Stimulated activated CD4-positive, alpha-beta T cell treated with anti-CD3 and anti-CD28 coated beads, Interleukin-12 subunit alpha, Interleukin-12 subunit beta, amount 100 ng/mL, for 24 hours (primary cell): ENCODE results near the gene PRLH.

ENCODE experiments used
- DNase-seq, 2 experiments: peaks; one replicate each; pipeline ENCODE4 v3.0.0-alpha.2; 2020; ENCODE audit warnings: low read depth in 2 of 2

The PRLH gene

DNA sequence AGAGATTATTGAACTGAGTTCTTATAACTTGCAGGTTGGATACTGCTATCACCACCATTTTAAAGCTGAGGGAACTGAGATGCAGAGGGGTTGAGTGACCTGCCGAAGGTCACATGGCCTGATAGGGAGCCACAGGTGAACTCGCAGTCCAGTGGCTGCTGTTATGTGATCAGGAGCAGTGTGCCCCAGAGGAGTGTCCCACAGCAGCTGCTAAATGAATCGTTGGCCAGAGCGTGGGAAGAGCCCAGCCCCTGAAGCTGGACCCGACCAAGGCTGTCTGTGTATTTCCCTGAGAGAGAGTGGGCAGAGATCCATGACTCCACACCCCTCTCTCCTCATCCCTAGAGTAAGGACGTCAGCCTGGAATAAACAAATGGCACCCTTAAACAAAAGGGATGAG, 26.7 kb upstream of the PRLH start:
- DNase-seq: no peak

DNA sequence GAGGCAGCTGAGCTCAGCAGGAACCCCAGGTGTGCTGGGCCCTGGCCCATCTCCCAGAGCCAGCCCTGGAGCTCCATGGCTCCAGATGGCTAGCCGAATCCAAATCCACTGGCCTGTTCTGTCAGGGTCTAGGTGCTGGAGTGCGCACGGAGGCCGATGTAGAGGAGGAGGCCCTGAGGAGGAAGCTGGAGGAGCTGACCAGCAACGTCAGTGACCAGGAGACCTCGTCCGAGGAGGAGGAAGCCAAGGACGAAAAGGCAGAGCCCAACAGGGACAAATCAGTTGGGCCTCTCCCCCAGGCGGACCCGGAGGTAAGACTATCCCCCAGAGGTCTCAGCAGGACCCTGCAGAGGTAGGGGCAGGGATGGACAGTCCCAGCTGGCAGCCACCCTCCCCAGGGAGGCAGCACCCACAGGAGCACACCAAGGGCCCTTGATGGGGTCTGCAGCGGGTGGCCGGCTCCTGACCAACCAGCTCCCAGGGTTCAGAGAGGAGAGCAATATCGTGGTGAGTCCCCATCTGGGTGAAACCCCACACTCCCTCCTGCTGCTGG, 26.1 kb upstream of the PRLH start:
- no peak for DNase-seq

DNA sequence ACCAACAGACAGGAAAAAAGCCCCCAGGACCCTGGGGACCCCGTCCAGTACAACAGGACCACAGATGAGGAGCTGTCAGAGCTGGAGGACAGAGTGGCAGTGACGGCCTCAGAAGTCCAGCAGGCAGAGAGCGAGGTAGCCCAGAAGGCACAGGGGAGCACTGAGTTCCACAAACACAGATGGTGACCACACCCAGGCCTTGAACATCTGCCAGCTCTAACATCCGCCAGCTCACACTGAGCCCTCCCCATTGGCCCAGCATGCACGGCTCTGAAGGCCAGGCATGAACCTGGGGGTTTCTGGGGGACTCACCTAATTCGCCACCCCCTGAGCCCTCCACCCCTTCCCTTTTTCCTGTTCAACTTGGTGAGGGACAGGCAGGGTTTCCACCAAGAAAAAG, 25.6 kb upstream of the PRLH start:
- DNase-seq: no peak

DNA sequence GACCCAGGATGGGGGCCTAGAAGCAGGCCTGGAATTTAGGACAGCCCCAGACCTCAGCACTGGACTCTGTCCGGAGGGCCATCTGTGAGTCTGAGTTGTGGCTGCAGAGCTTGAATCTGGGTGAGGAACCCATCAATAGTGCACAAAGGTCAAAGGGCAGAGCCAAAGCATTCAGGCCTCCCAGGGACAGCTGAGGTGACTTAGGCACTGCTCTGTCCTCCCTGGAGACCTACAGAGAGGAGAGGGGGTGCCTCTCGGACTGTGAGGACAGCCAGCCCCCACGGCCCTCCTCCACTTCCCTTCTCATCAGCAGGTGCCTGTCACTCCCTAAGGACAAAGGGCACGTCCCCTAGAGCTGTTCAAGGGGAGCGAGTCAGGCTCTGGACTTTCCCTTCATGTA, 25.1 kb upstream of the PRLH start:
- DNase-seq: no peak

DNA sequence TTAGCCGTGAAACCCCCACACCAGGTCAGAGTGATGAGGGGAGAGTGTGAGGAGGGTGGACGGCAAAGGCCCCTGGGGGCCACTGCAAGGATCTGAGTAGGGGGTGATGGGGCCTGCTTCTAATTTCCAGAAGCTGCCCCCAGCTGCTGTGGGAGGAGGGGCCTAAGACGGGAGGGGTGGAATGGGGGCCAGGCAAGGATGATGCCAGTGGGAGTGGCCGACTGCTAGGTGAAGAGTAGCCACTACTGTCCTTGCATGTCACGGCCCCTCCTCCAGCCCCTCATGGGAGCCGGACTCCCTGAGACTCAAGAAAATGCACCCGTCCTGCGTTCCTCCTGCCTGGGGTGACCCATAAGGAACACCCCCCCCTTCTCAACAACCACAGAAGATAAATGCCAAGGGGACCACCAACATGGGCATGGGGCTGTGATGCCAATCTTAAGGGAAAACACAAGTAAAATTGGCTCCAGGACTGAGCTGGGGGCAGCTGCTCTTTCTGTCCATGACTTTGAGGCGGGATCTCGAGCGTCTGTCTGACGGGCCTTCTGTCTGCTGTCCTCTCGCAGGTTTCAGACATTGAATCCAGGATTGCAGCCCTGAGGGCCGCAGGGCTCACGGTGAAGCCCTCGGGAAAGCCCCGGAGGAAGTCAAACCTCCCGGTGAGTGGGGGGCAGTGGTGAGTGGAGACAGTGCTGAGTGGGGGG, 24.2 kb upstream of the PRLH start:
- no peak for DNase-seq

DNA sequence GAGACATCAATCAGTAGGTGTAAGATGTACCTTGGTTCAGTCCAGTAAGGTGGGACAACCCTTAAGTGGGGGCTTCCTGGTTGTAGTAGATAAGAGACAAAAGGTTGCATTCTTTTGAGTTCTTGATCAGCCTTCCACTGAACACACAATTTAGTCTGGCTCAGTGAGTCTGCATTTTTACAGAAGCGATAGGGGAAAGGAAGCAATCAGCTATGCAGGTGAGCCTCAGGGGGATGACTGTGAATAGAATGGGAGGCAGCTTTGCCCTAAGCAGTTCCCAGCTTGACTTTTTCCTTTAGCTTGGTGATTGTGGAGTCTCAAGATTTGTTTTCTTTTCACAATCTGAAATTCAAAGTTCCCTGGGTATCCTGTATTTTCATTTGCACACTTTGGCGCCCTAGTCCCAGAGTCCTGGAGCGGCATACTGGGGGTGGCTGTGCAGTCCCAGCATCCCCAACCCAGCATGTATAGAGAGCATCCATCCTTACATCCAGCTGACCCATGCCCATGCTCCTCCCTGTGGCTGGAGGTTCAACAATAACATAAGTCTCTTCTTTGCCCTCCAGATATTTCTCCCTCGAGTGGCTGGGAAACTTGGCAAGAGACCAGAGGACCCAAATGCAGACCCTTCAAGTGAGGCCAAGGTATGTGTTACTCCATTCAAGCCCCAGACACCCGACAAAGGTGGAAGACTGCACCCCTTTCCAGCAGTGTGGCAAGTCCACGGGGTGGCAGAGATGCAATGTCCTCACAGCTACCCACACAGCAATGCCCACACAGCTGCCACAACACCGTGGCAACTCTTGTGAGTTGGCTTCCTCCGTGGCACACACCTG, 20.1 kb upstream of the PRLH start:
- no peak for DNase-seq

DNA sequence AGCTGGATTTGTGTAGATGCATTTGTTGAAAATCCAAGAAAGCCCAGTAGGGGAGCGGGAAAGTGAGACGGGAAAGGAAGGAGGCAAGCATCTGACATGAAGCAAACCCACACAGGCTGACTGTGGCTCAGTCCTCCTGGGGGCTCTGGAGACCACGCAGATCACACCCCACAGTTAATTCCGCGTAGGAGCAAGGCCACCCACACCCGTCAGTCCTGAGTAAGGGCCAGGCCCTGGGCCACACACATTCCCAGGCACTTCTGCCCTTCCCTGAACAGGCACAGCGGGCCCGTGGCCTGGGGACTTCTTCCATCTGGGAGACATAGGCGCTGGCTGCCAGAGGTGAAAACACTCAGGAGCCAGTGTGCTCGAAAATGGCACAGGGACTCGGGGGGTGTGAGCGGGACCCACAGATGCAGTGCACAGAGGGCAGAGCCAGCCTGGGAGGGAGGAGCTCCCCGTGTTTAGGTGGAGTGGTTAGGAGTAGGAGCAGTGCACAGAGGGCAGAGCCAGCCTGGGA, 19.4 kb upstream of the PRLH start:
- no peak for DNase-seq

DNA sequence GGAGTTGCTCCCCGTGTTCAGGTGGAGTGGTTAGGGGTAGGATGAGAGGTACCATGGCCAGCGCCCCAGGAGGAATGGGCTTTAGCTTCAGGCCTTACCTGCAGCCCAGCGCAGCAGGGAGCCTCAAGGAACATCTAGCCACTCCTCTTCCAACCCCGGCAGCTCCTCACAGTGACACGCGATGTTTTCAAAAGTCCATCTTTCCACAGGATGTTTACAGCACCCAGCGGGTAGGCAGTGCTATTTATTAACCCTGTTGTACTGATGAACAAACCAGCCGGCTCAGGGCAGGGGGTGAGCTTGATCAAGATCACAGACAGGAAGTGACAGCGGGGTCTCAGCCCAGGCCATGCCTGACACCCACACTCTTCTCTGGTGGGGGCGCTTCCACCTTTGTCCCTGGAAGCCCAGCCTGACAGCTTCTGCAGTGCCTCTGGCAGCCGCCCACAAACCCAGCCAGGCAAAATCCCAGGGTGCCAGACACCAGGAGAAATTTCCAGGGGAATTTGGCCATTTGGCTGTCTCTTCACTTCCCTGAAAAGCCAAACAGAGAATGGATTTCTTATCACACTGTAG, 18.4 kb upstream of the PRLH start:
- no peak for DNase-seq

DNA sequence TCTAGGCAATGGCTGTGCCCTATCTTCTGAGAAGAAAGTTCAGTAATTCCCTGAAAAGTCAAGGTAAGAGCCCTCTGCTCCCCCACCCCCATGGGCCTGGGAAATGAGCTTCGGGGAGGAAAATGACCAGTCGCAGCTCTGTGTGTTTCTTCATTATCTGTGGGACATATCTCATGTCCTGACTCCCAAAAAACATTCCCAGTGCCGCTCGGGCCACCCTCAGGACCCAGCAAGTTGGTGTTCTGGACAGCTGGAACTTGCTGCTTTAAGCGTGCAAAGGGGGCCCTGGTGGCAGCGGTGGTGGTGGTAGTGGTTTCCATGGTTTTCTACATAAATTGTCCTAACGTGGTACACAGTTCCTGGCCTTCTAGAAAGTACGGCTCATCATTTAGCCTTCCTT, 17.2 kb upstream of the PRLH start:
- no peak for DNase-seq

DNA sequence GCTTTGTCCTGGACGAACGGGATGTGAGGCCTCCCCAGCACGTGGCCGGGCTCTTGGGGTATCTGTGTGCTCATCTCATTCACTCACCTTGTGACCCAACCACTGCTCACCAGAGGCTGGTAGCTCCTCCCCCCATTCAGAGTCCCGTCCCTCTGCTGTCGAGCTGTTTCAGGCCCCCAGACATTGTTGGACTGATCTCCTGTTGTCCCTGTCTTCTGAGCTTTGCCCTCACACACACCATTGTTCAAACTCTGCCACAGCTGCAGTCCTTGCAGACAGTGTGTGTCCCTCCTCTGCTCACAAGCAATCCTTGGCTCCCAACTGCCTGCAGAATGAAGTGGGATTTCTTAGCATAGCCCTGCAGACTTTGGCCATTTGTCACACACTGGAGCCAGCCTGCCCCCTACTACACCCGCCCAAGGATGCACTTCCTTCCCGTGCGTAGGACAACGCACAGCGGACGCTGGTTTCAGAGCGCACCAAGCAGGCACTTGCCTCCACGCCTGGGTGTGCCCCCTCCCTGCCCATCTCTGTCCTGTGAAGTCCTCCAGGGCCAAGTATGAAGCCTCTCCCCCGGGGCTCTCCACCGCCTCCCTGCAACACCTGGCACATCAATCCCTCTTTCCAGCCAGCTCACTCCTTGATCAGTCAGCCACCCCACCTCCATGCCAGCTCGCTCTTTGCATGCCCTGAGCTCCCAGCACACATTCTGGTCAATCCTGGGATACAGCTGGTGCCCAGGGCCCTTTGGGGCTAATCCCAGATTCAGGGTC, 16.5 kb upstream of the PRLH start:
- DNase-seq: no peak

DNA sequence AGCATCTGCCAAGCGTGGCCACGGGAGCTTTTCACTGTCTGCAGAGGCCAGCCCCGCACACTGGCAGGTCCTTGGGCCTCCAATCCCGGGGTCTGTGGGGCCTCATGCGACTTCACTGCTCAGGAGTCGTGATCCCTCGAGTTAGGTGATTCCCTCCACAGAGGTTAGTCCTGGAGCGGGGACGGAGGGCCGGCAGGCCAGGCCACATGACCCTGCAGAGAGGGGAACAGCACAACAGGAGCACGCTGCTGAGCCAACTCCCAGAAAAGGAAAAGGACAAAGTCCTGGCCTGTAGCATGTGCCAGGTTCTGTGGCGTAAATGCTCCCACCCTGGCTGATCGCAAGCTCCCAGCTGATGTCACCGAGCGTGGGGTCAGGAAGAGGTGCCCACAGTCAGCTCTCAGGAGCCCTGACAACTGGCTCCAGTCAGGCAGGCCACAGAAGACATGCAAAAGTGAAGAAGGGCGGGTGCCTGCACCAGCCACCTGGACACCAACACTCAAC, 15.3 kb upstream of the PRLH start:
- DNase-seq: no peak

DNA sequence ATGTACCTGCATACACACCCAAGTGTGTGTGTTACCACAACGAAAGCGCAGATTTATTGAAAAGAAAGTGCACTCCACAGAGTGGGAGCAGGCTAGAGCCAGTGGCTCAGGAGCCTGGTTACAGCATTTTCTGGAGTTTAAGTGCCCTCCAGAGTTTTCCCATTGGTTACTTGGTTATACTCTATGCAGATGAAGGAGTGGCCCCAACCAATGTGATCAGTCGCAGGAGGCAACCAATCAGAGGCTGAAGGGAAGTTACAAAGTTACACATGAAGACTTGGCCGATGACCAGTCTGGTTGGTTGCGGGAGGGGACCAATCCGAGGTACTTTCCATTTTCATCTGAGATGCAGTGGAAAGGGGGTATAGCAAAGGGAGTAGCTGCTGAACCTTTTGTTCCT, 13.5 kb upstream of the PRLH start:
- DNase-seq: no peak

DNA sequence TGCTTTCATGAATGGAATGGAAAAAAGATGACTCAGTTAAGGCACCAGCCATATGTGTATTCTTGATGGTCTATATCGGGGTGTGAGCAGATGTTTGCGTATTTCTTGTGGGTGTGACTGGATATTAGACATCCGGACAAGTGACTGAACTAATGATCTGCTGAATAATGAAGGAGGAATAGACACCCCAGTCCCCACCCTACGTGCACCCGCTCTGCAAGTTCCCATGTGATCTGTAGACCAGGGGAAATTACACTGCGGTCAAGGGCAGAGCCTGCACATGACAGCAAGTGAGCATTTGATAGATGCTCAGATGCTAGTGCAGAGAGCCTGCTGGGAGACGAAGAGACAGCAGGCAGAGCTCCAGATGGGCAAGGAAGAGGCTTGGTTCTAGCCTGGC, 12.4 kb upstream of the PRLH start:
- DNase-seq: no peak

DNA sequence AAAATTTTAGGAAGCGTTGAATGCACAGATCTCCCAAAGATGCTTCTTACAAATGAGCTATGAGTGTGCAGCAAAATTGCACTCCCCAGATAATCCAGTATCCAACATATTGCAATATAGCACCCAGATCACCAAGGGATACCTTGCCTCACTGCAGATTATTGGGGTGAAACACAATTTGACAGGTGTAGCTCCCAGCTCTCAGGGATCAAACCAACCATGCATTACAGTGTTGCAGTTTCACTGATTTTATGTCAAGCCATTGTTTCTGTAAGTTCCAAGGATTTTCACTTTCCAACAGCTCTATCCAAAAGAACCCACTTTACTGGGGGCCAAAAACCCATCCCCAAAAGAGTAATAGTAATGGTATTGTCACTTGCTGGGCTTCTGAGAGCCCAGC, 10.8 kb upstream of the PRLH start:
- no peak for DNase-seq

DNA sequence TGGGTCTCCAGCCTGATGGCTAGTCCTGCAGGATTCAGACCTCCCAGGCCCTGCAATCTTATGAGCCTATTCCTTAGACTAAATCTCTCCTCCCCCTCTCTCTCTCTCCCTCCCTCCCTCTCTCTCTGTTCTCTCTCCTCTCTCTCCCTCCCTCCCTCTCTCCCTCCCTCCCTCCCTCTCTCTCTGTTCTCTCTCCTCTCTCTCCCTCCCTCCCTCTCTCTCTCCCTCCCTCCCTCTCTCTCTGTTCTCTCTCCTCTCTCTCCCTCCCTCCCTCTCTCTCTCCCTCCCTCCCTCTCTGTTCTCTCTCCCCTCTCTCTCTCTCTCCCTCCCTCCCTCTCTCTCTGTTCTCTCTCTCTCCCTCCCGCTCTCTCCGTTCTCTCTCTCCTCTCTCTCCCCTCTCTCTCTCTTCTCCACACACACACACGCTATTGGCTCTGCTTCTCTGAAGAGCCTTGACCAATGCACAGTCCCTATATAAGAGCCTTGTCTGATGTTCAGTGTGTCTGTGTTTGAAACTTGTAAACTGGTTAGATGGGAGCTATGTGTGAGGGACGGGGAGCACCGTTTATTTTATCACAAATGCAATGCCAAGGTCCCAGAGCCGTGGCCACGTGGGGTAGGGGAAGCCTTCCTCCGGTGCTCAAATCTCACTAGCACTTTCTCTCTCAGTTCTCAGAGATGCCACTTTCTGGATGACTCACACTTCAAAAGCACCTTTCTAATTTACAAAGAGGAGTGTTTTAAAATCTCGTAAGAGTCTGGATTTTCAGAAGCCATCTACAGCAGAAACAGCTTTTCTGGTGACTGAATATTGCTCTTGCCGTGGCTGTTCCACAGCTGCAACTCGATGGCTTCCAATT, 9.4 kb upstream of the PRLH start:
- DNase-seq: peak; percentile 14 to 39

DNA sequence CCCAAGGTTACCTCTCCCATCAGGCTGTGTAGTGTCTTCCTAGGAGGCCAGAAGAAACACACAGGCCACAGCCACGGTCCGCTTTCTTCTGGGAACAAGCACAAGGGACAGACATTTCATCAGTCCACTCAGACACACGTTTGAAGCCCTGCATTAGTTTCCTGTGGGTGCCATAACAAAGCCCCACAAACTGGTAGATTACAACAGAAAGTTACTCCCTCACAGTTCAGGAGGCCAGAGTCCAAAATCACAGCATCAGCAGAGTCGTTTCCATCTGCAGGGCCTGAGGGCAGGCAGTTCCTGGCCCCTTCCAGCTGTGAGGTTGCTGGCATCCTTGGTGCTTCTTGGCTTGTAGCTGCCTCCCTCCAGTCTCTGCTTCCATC, 8.8 kb upstream of the PRLH start:
- no peak for DNase-seq

DNA sequence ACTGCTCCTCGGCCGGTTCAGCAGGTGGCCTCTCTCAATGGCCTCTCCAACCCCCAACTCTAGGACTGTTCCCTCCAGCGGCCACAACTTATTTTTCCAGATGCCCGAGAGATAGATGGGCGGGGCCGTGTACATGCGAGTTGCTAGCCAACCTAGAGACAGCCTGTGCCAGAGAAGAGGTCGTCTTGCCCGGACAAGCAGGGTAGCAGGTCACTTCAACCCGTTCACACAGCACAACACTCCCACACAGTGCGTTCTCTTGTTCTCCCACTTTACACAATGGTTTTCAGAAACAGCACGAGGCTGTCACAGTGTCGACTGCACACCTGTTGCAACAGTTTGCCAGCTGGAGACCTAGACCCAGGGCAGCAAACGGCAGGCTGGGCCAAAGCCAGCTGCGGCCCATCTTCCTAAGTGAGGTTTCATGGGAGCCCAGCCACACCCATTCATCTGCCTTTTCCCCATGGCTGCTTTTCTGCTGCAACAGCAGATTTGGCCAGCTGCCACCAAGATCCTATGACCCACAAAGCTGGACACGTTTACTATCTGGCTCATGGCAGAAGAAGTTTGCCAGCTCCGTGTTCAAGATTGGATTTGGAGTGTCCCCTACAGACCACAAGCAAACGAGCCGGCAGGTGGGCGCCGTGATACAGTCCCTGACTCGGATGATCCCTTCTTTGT, 7.3 kb upstream of the PRLH start:
- DNase-seq: no peak

DNA sequence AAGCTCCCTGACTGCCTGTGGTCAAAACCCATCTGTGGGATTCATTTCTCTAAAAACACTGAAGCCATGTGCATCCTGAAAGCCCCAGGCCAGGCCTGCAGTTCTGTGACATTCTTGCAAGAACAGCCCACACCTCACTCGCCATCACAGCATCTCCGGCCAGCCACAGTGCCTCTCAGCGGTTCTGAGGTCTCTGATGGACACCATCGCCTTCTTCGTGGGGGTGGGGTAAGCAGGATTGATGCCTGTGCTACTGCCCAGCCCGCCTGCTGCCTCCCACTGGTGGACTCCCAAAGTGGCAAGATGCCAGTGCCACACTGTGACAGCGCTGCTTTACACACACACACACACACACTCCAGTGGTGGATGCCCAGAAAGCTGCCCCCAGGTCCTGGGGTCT, 5.2 kb upstream of the PRLH start:
- DNase-seq: no peak

DNA sequence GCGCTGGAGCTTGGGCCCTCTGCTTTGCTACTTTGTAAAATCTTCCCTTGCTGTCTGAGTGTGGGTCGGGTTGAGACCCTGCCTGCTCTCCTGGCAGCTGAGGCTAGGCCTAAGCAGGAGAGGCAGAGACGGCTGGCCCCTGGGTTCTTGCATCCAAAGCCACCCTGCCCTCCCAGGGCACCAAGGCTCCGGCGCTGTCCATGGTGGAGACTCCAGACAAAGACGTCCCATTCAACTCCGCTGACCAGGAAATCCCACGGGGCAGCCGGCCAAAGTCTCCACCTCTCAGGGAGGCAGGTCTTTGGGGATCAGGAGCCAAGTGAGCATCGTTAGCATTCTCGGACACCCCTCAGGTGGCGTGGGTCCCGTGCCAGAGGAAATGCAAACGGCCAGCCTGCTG, 2.6 kb upstream of the PRLH start:
- DNase-seq: no peak

DNA sequence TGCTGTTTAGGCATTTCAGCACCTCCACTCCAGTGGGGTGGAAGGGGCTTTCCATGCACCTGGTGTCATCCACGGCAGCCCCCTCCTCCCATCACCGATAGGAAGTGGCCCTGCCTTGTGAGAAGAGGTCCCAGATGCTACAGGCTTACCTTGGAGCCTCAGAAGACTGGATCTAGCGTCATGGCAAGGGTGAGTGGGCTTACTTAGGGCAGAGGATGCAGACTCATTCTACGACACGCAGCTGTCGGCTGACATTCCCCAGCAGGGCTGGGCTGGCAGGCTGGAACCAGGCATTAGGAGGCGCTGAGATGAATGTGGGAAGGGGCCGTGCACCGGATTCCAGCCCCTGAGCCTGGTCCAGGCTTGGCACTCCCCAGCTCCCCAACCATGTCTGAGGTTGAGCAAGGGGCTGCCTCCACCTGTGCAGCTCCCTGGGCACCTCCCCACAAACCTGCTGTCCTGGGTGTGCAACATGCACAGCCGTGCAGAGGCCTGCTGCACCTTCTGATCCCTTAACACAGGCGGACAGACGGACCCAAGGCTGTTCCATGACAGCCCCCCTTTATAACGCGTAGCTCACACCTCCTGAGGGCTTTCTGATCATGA, 1.7 kb upstream of the PRLH start:
- DNase-seq: no peak
